ENCODE results near the gene ZC3H15. TPM values are rescaled to one million over a fixed set of nuclear protein-coding genes. Genes with fewer than 3 reads are reported as not detected.
"Not testable (repeated sequence)": the region's sequence is repeated elsewhere in the genome, so short reads cannot be mapped to it uniquely, and the experiment has no call there.

The ZC3H15 gene
- total RNA-seq, 2 experiments from 2014 or later: 104 to 105 TPM

GRCh38 chr2:186486651-186487647 is 889 bp downstream of the ZC3H15 start:
- CTCF ChIA-PET: no interaction called here

DNA sequence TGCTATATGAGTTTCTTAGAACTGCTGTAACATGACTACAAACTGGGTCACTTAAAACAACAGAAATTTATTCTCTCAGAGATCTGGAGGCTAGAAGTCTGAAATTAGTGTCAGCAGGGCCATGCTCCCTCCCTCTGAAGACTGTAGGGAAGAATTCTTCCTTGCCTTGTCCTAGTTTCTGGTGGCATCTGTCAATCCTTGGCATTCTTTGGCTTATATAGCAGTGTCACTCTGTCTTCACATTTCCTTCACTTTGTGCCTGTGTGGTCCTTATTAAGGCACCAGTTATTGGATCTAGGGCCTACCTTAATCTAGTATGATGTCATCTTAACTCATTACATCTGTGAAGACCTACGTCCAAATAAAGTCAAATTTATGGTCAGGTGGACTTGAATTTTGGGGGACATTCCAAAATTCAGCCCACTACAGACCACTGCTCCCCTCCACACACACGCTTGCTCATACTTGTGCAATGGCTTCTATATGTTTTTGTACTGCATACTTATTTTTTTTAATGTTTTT is 7.6 kb downstream of the ZC3H15 start:
- CTCF ChIA-PET: no interaction called here
- POLR2A ChIA-PET: no interaction called here

More at GRCh38 chr2:186486651-186487647, 889 bp downstream of the ZC3H15 start:
- POLR2A ChIA-PET: interaction anchor here (2.5 kb wide), 1 partner anchor 103 kb away, joined by 19 read pairs; the partner anchor contains the start of gene ITGAV

DNA sequence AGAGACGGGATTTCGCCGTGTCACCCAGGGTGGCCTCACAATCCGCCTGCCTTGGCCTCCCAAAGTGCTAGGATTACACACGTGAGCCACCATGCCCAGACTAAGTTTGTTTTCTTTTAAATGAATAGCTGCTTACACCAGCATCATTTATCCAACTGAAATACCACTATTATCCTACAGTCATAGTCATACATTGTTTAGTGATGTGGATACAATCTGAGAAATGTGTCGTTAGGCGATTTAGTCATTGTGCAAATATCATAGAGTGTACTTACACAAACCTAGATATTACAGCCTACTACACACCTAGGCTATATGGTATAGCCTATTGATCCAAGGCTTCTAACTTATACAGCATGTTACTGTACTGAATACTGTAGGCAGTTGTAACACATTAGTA is 10.3 kb downstream of the ZC3H15 start:
- ChIA-PET CTCF (no interaction called here), POLR2A (no interaction called here)

GRCh38 chr2:186497928-186498327 is 11.9 kb downstream of the ZC3H15 start:
- ChIA-PET CTCF (no interaction called here), POLR2A (no interaction called here)

- ChIA-PET POLR2A (no interaction called here), CTCF (no interaction called here)
Observed at GRCh38 chr2:186498834-186499233, 12.8 kb downstream of the ZC3H15 start.

GRCh38 chr2:186503827-186504606 is 18.0 kb downstream of the ZC3H15 start:
- CTCF ChIA-PET: interaction anchor here (0.9 to 2.2 kb wide), 4 partner anchors 13 to 143 kb away, joined by 3 to 12 read pairs (median 4); no protein-coding TSS in a partner anchor
- POLR2A ChIA-PET: no interaction called here

DNA sequence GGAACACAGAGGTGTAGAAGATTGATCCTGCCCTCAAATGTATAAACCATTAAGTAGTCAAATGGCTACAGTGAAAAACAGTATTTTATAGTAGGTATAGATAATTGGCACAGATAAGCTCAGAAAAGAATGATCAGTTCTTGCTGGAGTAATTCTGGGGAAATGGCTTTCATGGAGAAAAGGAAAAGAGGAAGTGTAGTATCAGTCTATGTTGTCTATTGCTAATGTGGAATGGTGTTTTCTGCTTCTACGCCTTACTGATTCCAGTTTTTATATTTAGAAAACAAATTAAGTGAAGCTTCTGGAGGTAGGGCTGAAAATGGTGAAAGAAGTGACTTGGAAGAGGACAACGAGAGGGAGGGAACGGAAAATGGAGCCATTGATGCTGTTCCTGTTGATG is 22.2 kb downstream of the ZC3H15 start:
- ChIA-PET CTCF (no interaction called here), POLR2A (no interaction called here)

GRCh38 chr2:186515376-186515775 is 29.3 kb downstream of the ZC3H15 start:
- ChIA-PET POLR2A (no interaction called here), CTCF (no interaction called here)

DNA sequence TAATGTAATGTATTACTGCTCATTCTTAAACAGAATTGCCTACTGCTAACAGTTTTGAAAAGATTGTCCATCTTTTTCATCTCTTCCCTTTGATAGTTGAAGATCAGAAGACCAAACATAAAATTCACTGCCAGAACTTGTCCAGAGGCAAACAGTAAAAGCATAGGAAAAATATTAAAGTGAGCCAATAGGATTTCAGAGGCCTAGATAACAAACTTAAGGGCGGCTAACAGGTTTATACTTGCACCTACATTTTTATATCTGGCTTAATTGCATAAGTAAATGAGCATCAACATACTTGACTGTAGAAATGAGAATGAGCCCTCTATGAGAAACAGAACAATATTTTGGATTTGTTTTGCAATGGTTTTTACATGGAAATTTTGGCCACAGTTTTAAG is 30.3 kb downstream of the ZC3H15 start:
- POLR2A ChIA-PET: no interaction called here
- CTCF ChIA-PET: no interaction called here

DNA sequence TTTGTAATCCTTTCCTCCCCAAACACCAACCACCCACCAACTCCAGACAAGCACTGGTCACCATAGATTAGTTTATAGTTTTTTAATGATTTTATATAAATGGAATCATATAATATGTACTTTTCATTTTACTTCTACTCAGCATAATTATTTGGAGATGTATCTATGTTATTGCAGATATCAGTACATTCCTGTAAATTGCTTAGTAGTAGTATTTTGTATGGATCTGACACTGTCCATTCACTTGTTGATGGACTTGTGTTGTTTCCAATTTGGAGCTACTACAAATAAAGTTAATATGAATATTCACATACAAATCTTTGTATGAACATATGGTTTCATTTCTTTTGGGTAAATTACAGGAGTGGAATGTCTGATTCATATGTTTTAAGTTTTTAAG is 31.0 kb downstream of the ZC3H15 start:
- ChIA-PET CTCF (no interaction called here), POLR2A (no interaction called here)

DNA sequence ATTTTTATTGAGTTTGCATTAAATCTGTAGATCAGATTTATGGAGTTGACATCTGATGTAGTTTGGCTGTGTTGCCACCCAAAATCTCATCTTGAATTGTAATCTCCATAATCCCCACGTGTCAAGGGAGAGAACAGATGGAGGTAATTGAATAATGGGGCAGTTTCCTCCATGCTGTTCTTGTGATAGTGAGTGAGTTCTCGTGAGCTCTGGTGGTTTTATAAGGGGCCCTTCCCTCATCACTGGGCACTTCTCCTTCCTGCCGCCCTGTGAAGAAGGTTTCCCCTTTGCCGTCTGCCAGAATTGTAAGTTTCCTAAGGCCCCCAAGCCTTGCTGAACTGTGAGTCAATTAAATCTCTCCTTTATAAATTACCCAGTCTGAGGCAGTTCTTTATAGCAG is 32.2 kb downstream of the ZC3H15 start:
- CTCF ChIA-PET: interaction anchor here (0.5 kb wide), 1 partner anchor 119 kb away, joined by 4 read pairs; no protein-coding TSS in a partner anchor
- POLR2A ChIA-PET: no interaction called here

- POLR2A ChIA-PET: no interaction called here
- CTCF ChIA-PET: no interaction called here
Observed at GRCh38 chr2:186518945-186519344, 32.9 kb downstream of the ZC3H15 start.

DNA sequence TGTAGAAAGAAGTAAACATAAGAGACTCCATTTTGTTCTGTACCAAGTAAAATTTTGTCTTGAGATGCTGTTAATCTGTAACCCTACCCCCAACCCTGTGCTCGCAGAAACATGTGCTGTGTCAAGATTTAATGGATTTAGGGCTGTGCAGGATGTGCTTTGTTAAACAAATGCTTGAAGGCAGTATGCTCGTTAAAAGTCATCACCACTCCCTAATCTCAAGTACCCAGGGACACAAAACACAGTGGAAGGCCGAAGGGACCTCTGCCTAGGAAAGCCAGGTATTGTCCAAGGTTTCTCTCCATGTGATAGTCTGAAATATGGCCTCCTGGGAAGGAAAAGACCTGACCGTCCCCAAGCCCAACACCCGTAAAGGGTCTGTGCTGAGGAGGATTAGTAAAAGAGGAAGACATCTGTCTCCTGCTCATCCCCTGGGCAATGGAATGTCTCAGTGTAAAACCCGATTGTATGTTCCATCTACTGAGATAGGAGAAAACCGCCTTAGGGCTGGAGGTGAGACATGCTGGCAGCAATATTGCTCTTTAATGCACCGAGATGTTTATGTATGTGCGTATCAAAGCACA is 35.6 kb downstream of the ZC3H15 start:
- CTCF ChIA-PET, POLR2A ChIA-PET: not testable (repeated sequence)

DNA sequence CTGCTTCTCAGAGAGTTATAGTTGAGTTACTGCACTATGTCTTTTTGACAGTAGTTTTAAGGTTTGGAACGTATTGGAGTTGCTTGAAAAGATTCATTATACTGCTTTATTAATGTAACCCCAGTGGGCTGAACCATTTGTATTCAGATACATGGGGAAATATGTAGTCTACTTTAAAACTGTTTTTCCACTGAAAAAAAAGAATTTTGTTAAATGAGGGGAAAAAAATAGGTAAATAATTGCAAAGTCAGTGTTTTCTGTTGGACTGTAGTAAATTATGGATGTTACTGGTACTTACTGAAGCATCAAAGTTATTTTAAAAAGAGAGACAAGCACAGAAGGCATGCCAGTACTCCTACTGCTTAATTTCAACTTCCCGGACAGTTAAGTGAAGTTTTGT is 36.4 kb downstream of the ZC3H15 start:
- POLR2A ChIA-PET: no interaction called here
- CTCF ChIA-PET: no interaction called here

DNA sequence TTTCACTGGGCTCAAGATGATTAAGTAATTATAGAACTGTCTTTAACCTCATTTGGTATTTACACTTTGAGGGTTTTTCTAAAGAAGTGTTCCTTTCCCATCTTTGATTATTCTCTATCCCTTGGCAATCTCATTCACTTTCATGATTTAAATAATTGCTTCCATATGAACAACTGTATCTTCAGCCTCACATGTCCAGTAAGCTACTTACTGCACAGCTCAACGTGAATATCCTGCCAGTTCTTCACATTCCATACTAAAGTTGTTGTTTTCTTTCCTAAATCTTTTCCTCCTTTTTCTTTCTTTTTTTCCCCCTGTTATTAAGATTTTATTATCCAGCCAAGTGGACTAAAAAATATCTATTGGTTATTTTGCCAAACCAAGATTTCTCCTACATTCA is 37.7 kb downstream of the ZC3H15 start:
- ChIA-PET POLR2A (no interaction called here), CTCF (no interaction called here)

DNA sequence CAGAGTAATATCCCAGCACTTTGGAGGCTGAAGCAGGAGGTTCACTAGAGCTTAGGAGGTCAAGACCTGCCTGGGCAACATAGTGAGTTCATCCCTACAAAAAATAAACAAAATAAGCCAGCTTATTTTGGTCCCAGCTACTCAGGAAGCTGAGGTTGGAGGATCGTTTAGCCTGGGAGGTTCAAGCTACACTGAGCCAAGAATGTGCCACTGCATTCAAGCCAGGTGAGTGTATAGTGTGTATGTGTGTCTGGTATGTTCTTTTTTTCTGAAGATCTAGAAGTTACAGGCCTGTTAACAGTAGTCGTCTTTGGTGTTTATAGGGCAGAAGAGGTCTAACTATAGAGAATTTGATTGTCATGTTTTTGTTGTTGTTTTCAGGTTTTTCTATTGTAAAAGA is 40.2 kb downstream of the ZC3H15 start:
- CTCF ChIA-PET: no interaction called here

GRCh38 chr2:186530314-186530713 is 44.3 kb downstream of the ZC3H15 start:
- ChIA-PET CTCF (no interaction called here), POLR2A (no interaction called here)

More for the DNA sequence above, 40.2 kb downstream of the ZC3H15 start:
- POLR2A ChIA-PET: interaction anchor here (0.6 kb wide), 1 partner anchor 513 kb away, joined by 6 read pairs; no protein-coding TSS in a partner anchor

- ChIA-PET CTCF (no interaction called here), POLR2A (no interaction called here)
Observed at GRCh38 chr2:186531257-186531775, 45.3 kb downstream of the ZC3H15 start.

GRCh38 chr2:186532891-186533290 is 46.8 kb downstream of the ZC3H15 start:
- ChIA-PET CTCF (no interaction called here), POLR2A (no interaction called here)

DNA sequence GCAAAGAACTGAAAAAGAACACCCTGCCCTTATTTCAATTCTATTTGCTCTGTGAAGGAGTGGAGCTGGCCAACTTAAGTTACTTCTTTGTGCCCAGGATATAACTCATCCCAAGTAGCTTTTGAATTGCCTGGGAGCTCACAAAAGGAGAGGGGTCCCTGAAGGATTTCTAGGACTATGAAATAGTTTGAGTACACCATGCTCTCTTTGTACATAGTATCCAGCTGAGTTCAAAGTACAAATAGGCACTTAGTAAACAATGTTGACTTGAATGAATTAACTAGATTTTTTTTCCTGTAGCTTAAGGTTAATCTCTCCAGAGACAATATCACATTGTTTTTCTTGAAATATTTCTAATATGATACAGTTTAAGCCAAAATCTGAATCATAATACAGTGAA is 47.7 kb downstream of the ZC3H15 start:
- POLR2A ChIA-PET: no interaction called here
- CTCF ChIA-PET: no interaction called here

Data from activated CD8-positive, alpha-beta memory T cell treated with anti-CD3 and anti-CD28 coated beads for 36 hours (primary cell).